ENCODE results near the gene SCAMP1. TPM values are rescaled to one million over a fixed set of nuclear protein-coding genes. Genes with fewer than 3 reads are reported as not detected.

SCAMP1 gene
- total and polyA plus RNA-seq, 2 of the 8 experiments (the other 6 are each of a cell fraction or from before 2014, with no cell fraction given), result 18.6 to 55.9 TPM

GRCh38 chr5:78507531-78507930 is 147.1 kb downstream of the SCAMP1 start:
- Histone ChIP-seq H4K20me1 (replicated peaks in 1 of 2; ENCODE audit: control insufficient read depth in 1 of 2, insufficient read depth in 2 of 2, low read length in 2 of 2) (no peaks in the 10 kb centered on the region), H3K56ac (replicated peaks; ENCODE audit: insufficient read length, low read depth, low read length) (no peak overlapping the region), H3K79me1 (ENCODE audit: low read depth, low read length) (no peaks in the 10 kb centered on the region; the same call in none of the 2 replicates), H3K4ac (replicated peaks; ENCODE audit: insufficient read length, low read depth, low read length) (no peak overlapping the region), H4K91ac (replicated peaks; ENCODE audit: insufficient read length, low read length) (no peak overlapping the region), H3K9me3 (ENCODE audit: insufficient read depth in 2 of 2, low read depth in 1 of 2, low read length in 1 of 2) (no peaks in the 10 kb centered on the region), H2BK120ac (replicated peaks; ENCODE audit: low read depth, low read length) (no peak overlapping the region), H3K9ac (replicated peaks in 1 of 4; ENCODE audit: extremely low read depth in 1 of 4, low read depth in 3 of 4, low read length in 3 of 4) (no peak overlapping the region), H2BK15ac (ENCODE audit: low read length) (no peak overlapping the region), H3K4me1 (replicated peaks in 1 of 4; ENCODE audit: control insufficient read depth in 3 of 4, insufficient read depth in 4 of 4, low read length in 3 of 4) (peaks cover 5 to 19% (median 11%) of the 10 kb centered on the region in 4 experiments), H3K23ac (ENCODE audit: insufficient read length) (no peak overlapping the region), H2AK5ac (ENCODE audit: low read depth, low read length) (no peak overlapping the region), H2BK20ac (ENCODE audit: low read length) (no peak overlapping the region), H3K4me3 (ENCODE audit: extremely low read depth in 1 of 4, insufficient read depth in 2 of 4, low read depth in 3 of 4, low read length in 4 of 4) (no peak overlapping the region), H3K27ac (ENCODE audit: low read depth, low read length) (no peak overlapping the region), H2BK5ac (ENCODE audit: low read depth, low read length) (no peak overlapping the region), H4K8ac (ENCODE audit: extremely low read depth, insufficient read depth, low read length) (no peak overlapping the region), H3K79me2 (ENCODE audit: control insufficient read depth in 1 of 2, insufficient read depth in 2 of 2, low read length in 2 of 2) (peaks cover 0 to 36% of the 10 kb centered on the region in 2 experiments; a peak in 2 of 4 replicates), H3K4me2 (ENCODE audit: insufficient read depth in 1 of 2, low read depth in 2 of 2, low read length in 2 of 2) (no peak overlapping the region), H2AFZ (ENCODE audit: low read length) (no peak overlapping the region), H3K36me3 (ENCODE audit: control insufficient read depth in 2 of 4, insufficient read depth in 4 of 4, low read length in 3 of 4) (no peaks in the 10 kb centered on the region; a peak in 1 of 8 replicates), H3K27me3 (replicated peaks in 1 of 4; ENCODE audit: control insufficient read depth in 3 of 4, extremely low read depth in 1 of 4, insufficient read depth in 3 of 4, low read length in 3 of 4) (no peaks in the 10 kb centered on the region), H2BK12ac (ENCODE audit: low read depth, low read length) (no peak overlapping the region), H3K23me2 (ENCODE audit: low read depth, low read length) (peaks cover 3% of the 10 kb centered on the region), H3K18ac (ENCODE audit: extremely low read depth, low read length) (no peak overlapping the region), H4K5ac (ENCODE audit: insufficient read length, low read depth, low read length) (no peak overlapping the region), H3K14ac (ENCODE audit: insufficient read length) (no peak overlapping the region)
- ChIA-PET CTCF (ENCODE audit: partially characterized antibody) (interaction anchor here (0.7 kb wide), 1 partner anchor 161 kb away, joined by 3 read pairs; no protein-coding TSS in a partner anchor), POLR2A (ENCODE audit: partially characterized antibody) (no interaction called here)
- DNase-seq (ENCODE audit: low read depth in 1 of 2, low spot score in 2 of 2), result no peak
- TF ChIP-seq EZH2 (IDR thresholded peaks at IDR 0.05; ENCODE audit: low read depth, low read length, severe bottlenecking), result no peak
- 89% methylated on average over 2 of the region's 2 CpGs; no CpG with 5 or more reads in 1 of the 2 experiments for WGBS, 2 experiments (ENCODE audit: extremely low coverage in 1 of 2, insufficient coverage in 1 of 2, insufficient read length in 1 of 2, insufficient replicate concordance in 2 of 2, low coverage in 1 of 2, low lambda C conversion rate in 2 of 2, missing lambda C conversion rate in 1 of 2)
- no peak for FAIRE-seq
